ENCODE results near the gene DOK1.

DNA sequence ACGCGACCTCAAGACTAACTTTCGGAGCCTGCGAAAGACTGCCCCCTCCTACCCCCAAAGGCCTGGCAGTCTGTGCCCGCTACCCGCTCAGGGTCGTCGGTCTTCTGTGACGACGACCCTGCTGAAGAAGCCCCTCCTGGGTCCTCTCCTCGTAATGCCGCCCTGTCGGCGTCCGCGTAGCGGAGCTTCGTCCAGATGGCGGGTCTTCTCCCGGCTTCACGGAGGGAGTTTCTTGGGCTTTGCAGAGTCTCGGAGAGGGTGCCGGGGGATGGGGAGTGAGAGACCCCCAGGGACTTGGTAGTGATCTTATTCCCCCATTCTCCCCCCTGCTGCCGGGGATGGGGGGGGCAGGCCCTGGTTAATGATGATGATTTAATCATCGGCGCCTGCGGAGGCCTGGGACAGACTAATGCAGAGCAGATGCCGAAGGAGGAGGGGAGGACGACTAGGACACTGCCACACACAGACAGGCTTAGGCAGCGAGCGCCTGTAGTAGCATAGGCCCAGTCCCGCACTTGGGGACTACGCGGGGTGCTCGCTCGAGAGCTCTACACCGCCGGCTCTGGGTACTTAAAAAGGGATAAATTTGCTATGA is 46.5 kb upstream of the DOK1 start:
- TF ChIP-seq, protein P1, sequence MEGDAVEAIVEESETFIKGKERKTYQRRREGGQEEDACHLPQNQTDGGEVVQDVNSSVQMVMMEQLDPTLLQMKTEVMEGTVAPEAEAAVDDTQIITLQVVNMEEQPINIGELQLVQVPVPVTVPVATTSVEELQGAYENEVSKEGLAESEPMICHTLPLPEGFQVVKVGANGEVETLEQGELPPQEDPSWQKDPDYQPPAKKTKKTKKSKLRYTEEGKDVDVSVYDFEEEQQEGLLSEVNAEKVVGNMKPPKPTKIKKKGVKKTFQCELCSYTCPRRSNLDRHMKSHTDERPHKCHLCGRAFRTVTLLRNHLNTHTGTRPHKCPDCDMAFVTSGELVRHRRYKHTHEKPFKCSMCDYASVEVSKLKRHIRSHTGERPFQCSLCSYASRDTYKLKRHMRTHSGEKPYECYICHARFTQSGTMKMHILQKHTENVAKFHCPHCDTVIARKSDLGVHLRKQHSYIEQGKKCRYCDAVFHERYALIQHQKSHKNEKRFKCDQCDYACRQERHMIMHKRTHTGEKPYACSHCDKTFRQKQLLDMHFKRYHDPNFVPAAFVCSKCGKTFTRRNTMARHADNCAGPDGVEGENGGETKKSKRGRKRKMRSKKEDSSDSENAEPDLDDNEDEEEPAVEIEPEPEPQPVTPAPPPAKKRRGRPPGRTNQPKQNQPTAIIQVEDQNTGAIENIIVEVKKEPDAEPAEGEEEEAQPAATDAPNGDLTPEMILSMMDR (IDR thresholded peaks at IDR 0.05), result no peak
- no peak for TF ChIP-seq POLR2A (IDR thresholded peaks at IDR 0.05)
- TF ChIP-seq EP300 (IDR thresholded peaks at IDR 0.05), result no peak
- TF ChIP-seq POLR2AphosphoS5 (IDR thresholded peaks at IDR 0.05), result no peak

Measured in stomach (tissue), 4 donors.